ENCODE measurements around the gene NRARP.

The NRARP gene

DNA sequence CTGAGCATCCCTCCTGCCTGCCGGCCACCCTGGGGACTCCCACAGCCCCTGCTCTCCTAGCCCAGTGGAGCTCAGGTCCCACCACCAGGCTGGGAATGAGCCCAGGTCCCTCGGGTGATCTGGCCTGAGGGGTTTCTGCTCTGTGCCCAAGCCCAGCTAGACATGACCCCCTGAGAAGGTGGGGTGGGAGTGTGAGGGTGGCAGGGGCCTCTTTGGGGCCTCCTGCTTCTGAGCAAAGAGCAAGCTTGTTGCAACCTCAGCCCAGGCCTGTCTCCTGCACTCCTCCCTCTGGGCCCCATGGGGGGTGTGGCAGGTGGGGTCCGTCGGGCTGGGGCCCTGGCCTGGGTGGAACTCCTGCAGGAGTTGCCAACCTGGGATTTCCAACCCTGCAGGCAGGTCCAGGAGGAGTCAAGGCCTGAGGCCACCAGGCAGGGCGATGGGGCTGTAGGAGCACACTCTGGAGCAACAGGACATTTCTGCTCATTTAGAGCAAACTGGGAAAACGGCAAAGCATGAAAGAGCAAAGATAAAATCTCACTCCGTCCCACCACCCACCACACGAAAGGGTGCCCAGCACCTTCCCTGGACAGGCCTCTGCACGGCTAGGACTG, 11.4 kb upstream of the NRARP start:
- Histone ChIP-seq H3K4ac (ENCODE audit: low read depth, low read length) (no peak overlapping the region), H3K27ac (ENCODE audit: low read depth, low read length) (no peak overlapping the region), H3K18ac (ENCODE audit: low read length) (no peak overlapping the region), H3K4me3 (ENCODE audit: low read length) (no peak overlapping the region), H2BK15ac (replicated peaks; ENCODE audit: low read depth) (no peak overlapping the region), H3K79me2 (ENCODE audit: control insufficient read depth, insufficient read depth, low read length) (no peaks in the 10 kb centered on the region), H3K23ac (ENCODE audit: low read length) (no peak overlapping the region), H2AK5ac (ENCODE audit: low read length) (no peak overlapping the region), H3K56ac (ENCODE audit: low read length) (no peak overlapping the region), H2BK5ac (ENCODE audit: low read length) (no peak overlapping the region), H3K79me1 (ENCODE audit: low read length) (no peaks in the 10 kb centered on the region), H2BK120ac (ENCODE audit: low read depth, low read length) (no peak overlapping the region), H3K9ac (ENCODE audit: low read length) (no peak overlapping the region), H3K4me2 (ENCODE audit: low read length) (no peak overlapping the region), H4K5ac (ENCODE audit: low read length) (no peak overlapping the region), H3K4me1 (ENCODE audit: control insufficient read depth, low read depth, low read length) (no peaks in the 10 kb centered on the region), H3K27me3 (ENCODE audit: insufficient read depth, low read length, poor library complexity) (no peaks in the 10 kb centered on the region), H4K8ac (ENCODE audit: low read depth, low read length) (no peak overlapping the region), H3K36me3 (ENCODE audit: control insufficient read depth, insufficient read depth, low read length) (no peaks in the 10 kb centered on the region)
- WGBS (ENCODE audit: extremely low coverage, insufficient coverage, low lambda C conversion rate) = no CpG with 5 or more reads among the region's 9 CpGs
- no peak for DNase-seq

DNA sequence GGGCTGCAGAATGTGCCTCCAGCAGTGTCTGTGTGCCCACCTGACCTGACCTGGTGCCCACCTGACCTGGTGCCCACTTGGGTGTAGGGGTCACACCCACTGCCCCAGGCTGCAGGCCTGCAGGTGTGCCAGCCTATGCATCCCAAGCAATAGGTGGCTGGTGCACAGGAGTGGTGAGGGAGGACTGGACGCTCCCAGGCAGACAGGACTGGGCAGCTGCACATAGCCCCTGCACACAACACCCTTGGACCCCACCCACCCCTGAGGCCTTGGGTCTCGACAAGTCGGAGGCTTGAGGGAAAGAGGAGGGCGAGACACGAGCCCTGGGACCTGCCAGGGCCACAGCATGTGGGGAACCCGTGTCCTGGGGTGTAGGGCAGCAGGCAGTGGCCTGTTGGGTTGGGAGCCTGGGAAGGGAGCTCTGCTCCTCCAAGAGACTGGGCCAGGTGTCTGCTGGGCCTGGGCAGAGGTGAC, 10.8 kb upstream of the NRARP start:
- Histone ChIP-seq H3K18ac (ENCODE audit: low read length) (no peak overlapping the region), H3K27ac (ENCODE audit: low read depth, low read length) (no peak overlapping the region), H3K4me3 (ENCODE audit: low read length) (no peak overlapping the region), H2BK120ac (ENCODE audit: low read depth, low read length) (no peak overlapping the region), H2BK5ac (ENCODE audit: low read length) (no peak overlapping the region), H3K9ac (ENCODE audit: low read length) (no peak overlapping the region), H2BK15ac (replicated peaks; ENCODE audit: low read depth) (no peak overlapping the region), H3K56ac (ENCODE audit: low read length) (no peak overlapping the region), H2AK5ac (ENCODE audit: low read length) (no peak overlapping the region), H3K36me3 (ENCODE audit: control insufficient read depth, insufficient read depth, low read length) (no peaks in the 10 kb centered on the region), H3K4me2 (ENCODE audit: low read length) (no peak overlapping the region), H3K79me1 (ENCODE audit: low read length) (no peaks in the 10 kb centered on the region), H3K4me1 (ENCODE audit: control insufficient read depth, low read depth, low read length) (no peaks in the 10 kb centered on the region), H3K23ac (ENCODE audit: low read length) (no peak overlapping the region), H4K8ac (ENCODE audit: low read depth, low read length) (no peak overlapping the region), H3K4ac (ENCODE audit: low read depth, low read length) (no peak overlapping the region), H3K27me3 (ENCODE audit: insufficient read depth, low read length, poor library complexity) (no peaks in the 10 kb centered on the region), H3K79me2 (ENCODE audit: control insufficient read depth, insufficient read depth, low read length) (no peaks in the 10 kb centered on the region), H4K5ac (ENCODE audit: low read length) (no peak overlapping the region)
- WGBS (ENCODE audit: extremely low coverage, insufficient coverage, low lambda C conversion rate) = no CpG with 5 or more reads among the region's 6 CpGs
- no peak for DNase-seq

DNA sequence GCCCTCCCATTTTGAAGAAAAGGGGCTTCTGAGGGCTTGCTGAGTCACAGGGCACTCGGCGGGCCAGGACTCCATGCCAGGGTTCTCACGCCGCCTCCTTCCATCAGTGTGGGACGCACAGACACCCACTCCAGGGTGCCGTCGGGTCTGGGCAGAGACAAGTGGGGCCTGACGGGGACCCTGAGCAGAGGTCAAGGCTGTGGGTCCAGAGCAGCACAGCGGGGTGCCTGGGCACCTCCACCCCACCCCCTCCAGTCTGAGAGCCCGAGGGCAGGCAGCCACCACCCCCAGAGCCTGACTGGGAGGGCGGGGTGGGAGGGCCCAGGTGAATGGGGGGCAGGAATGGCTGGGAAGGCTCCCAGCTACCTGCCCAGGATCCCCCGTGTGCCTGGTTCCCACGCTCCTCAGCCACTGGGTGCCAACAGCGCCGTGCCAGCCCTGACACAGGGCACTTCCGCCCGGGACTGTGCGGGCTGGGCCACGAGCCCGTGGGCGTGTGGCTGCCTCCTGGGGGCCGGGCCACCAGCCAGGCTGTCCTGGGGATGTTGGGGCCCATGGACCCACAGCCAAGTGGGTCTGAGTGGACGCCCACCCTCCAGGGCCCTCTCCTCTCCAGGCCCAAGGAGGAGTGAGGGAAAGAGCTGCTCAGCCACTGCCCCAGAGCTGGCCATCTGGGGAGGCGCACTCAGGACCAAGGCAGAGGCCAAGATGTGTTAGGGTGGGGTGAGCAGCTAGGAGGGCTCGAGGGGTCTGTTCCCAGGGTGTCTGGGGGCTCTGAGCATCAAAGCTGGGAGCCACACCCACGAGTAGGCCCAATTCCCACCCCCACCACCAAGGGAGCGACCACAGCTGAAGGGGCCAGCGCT, 10.1 kb upstream of the NRARP start:
- Histone ChIP-seq H3K4me2 (ENCODE audit: low read length) (no peak overlapping the region), H3K56ac (ENCODE audit: low read length) (no peak overlapping the region), H3K4me1 (ENCODE audit: control insufficient read depth, low read depth, low read length) (no peaks in the 10 kb centered on the region), H2BK15ac (replicated peaks; ENCODE audit: low read depth) (no peak overlapping the region), H2AK5ac (ENCODE audit: low read length) (no peak overlapping the region), H3K9ac (ENCODE audit: low read length) (no peak overlapping the region), H3K79me1 (ENCODE audit: low read length) (no peaks in the 10 kb centered on the region), H4K5ac (ENCODE audit: low read length) (no peak overlapping the region), H3K79me2 (ENCODE audit: control insufficient read depth, insufficient read depth, low read length) (no peaks in the 10 kb centered on the region), H3K27me3 (ENCODE audit: insufficient read depth, low read length, poor library complexity) (no peaks in the 10 kb centered on the region), H3K4me3 (ENCODE audit: low read length) (no peak overlapping the region), H3K36me3 (ENCODE audit: control insufficient read depth, insufficient read depth, low read length) (no peaks in the 10 kb centered on the region), H2BK5ac (ENCODE audit: low read length) (no peak overlapping the region), H3K4ac (ENCODE audit: low read depth, low read length) (no peak overlapping the region), H3K23ac (ENCODE audit: low read length) (no peak overlapping the region), H4K8ac (ENCODE audit: low read depth, low read length) (no peak overlapping the region), H2BK120ac (ENCODE audit: low read depth, low read length) (no peak overlapping the region), H3K27ac (ENCODE audit: low read depth, low read length) (no peak overlapping the region), H3K18ac (ENCODE audit: low read length) (no peak overlapping the region)
- no CpG with 5 or more reads among the region's 28 CpGs for WGBS (ENCODE audit: extremely low coverage, insufficient coverage, low lambda C conversion rate)
- DNase-seq = no peak

DNA sequence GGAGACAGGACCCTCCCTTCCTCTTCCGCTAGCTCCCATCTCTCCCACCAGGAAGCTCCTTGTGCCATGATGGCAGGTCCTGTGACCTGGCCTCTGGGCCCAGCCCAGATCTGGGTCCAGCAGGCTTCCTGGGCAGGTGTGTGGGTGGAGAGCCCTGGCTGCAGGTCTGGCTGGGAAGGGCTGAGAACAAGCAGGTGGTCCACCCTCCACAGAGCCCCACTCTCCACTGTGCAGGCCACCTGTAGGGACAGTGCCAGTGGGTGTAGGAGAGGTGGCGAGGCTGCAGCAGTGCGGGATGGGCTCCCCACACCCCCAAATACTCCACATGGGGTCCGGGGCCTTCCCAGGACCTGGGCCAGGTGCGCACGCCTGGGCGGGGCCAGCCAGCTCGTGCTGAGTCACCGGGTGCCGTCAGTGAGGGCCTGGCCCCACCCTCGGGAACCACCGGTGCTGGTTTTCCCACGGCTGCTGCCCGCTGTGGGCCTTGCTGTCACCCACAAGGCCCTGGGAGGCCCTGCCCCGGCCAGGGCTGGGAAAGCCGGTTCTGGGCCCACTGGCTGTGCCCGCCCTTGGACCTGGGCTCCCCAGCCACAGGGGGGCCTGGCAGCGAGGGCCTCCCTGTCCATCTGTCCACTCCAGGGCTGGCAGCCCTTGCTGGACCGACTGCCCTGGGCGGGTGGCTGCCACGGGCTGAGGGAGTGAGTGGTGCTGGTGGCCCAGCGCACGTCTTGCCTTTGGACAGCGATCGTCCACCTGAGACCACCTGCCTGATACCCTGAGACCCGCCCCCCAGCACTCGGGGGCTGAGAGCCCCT, 9.3 kb upstream of the NRARP start:
- no peaks in the 10 kb centered on the region for H3K27me3 ChIP-seq (ENCODE audit: insufficient read depth, low read length, poor library complexity)
- no peak overlapping the region for H3K56ac ChIP-seq (ENCODE audit: low read length)
- no peak overlapping the region for H2BK5ac ChIP-seq (ENCODE audit: low read length)
- H2AK5ac ChIP-seq (ENCODE audit: low read length) = no peak overlapping the region
- no peaks in the 10 kb centered on the region for H3K4me1 ChIP-seq (ENCODE audit: control insufficient read depth, low read depth, low read length)
- H4K8ac ChIP-seq (ENCODE audit: low read depth, low read length) = no peak overlapping the region
- H3K4ac ChIP-seq (ENCODE audit: low read depth, low read length) = no peak overlapping the region
- DNase-seq = no peak
- no peaks in the 10 kb centered on the region for H3K79me2 ChIP-seq (ENCODE audit: control insufficient read depth, insufficient read depth, low read length)
- no peak overlapping the region for H3K27ac ChIP-seq (ENCODE audit: low read depth, low read length)
- H3K79me1 ChIP-seq (ENCODE audit: low read length) = no peaks in the 10 kb centered on the region
- no peak overlapping the region for H3K9ac ChIP-seq (ENCODE audit: low read length)
- no peak overlapping the region for H3K23ac ChIP-seq (ENCODE audit: low read length)
- no peak overlapping the region for H3K4me2 ChIP-seq (ENCODE audit: low read length)
- no peak overlapping the region for H3K4me3 ChIP-seq (ENCODE audit: low read length)
- no peak overlapping the region for H3K18ac ChIP-seq (ENCODE audit: low read length)
- no CpG with 5 or more reads among the region's 27 CpGs for WGBS (ENCODE audit: extremely low coverage, insufficient coverage, low lambda C conversion rate)
- H4K5ac ChIP-seq (ENCODE audit: low read length) = no peak overlapping the region
- no peak overlapping the region for H2BK15ac ChIP-seq (replicated peaks; ENCODE audit: low read depth)
- no peak overlapping the region for H2BK120ac ChIP-seq (ENCODE audit: low read depth, low read length)
- no peaks in the 10 kb centered on the region for H3K36me3 ChIP-seq (ENCODE audit: control insufficient read depth, insufficient read depth, low read length)

DNA sequence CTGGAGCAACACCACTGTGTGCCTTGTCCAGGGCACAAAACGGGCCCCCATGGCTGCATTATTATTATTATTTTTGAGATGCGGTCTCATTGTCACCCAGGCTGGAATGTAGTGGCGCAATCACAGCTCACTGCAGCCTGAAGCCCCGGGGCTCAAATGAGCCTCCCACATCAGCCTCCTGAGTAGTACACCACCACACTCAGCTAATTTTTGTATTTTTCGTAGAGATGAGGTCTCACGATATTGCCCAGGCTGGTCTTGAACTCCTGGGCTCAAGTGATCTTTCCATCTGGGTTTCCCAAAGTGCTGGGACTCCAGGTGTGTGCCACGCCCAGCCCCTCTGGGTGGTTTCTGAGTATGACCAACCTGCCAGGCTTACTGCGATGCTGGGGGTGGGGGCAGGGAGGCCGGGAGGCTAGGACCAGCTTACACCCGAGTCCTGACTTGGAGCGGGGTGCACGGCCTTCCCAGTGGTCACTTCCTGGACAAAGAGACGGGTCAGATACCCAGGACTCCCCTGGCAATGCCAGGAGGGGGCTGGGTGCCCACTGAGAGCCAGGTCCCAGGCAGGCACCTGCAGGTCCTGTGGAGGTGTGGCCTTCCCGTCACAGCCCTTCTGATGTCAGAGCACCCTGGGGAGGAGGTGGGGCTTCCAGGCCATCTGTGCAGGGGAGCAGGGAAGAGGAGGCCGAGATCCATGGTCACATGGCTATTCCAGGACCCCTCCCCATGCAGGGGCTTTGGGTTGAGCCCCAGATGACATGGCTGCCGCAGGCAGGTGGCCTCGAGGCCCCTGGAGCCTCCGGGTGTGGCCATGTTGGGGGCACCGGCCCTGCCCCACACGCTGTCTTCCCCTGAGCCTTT, 8.3 kb upstream of the NRARP start:
- no peaks in the 10 kb centered on the region for H3K27me3 ChIP-seq (ENCODE audit: insufficient read depth, low read length, poor library complexity)
- no peak overlapping the region for H2BK15ac ChIP-seq (replicated peaks; ENCODE audit: low read depth)
- no CpG with 5 or more reads among the region's 20 CpGs for WGBS (ENCODE audit: extremely low coverage, insufficient coverage, low lambda C conversion rate)
- no peak overlapping the region for H3K18ac ChIP-seq (ENCODE audit: low read length)
- H3K36me3 ChIP-seq (ENCODE audit: control insufficient read depth, insufficient read depth, low read length) = no peaks in the 10 kb centered on the region
- no peaks in the 10 kb centered on the region for H3K79me2 ChIP-seq (ENCODE audit: control insufficient read depth, insufficient read depth, low read length)
- no peaks in the 10 kb centered on the region for H3K79me1 ChIP-seq (ENCODE audit: low read length)
- no peak for DNase-seq
- H4K5ac ChIP-seq (ENCODE audit: low read length) = no peak overlapping the region
- no peak overlapping the region for H3K56ac ChIP-seq (ENCODE audit: low read length)
- no peak overlapping the region for H4K8ac ChIP-seq (ENCODE audit: low read depth, low read length)
- no peak overlapping the region for H3K4me2 ChIP-seq (ENCODE audit: low read length)
- H3K4ac ChIP-seq (ENCODE audit: low read depth, low read length) = no peak overlapping the region
- no peak overlapping the region for H3K4me3 ChIP-seq (ENCODE audit: low read length)
- no peak overlapping the region for H2BK5ac ChIP-seq (ENCODE audit: low read length)
- H3K23ac ChIP-seq (ENCODE audit: low read length) = no peak overlapping the region
- no peak overlapping the region for H2AK5ac ChIP-seq (ENCODE audit: low read length)
- H3K9ac ChIP-seq (ENCODE audit: low read length) = no peak overlapping the region
- H3K27ac ChIP-seq (ENCODE audit: low read depth, low read length) = no peak overlapping the region
- no peak overlapping the region for H2BK120ac ChIP-seq (ENCODE audit: low read depth, low read length)
- peaks cover 5% of the 10 kb centered on the region for H3K4me1 ChIP-seq (ENCODE audit: control insufficient read depth, low read depth, low read length)

Data from mesendoderm (in vitro differentiated cells).